Measurements from ENCODE around the gene PPP2R2B.

- TF ChIP-seq CTCF (IDR thresholded peaks at IDR 0.05; ENCODE audit: low read length) = no peak
- no peak for TF ChIP-seq EZH2 (optimal IDR thresholded peaks at IDR 0.05; ENCODE audit: low read depth, low read length)
Observed at GRCh38 chr5:146652547-146652946, 226.0 kb downstream of the PPP2R2B start.
